ENCODE results near the gene MRPL52. TPM values are rescaled to one million over a fixed set of nuclear protein-coding genes. Genes with fewer than 3 reads are reported as not detected.

MRPL52 gene
- total and polyA plus RNA-seq, 2 of the 13 experiments (the other 11 are each of a cell fraction or from before 2014, with no cell fraction given) = 118 to 329 TPM

GRCh38 chr14:22829661-22830442, at the start of gene MRPL52 (continued):
- TF ChIP-seq NR2F6 (IDR thresholded peaks at IDR 0.05) (peak; percentile 32; the same call in 1 of the 2 replicates), NR2F6 (CRISPR knock-in tag; IDR thresholded peaks at IDR 0.05) (no peak), NKX3-1 (CRISPR knock-in tag; IDR thresholded peaks at IDR 0.05) (no peak), TRIM24 (CRISPR knock-in tag; IDR thresholded peaks at IDR 0.05) (no peak), ZFP90 (CRISPR knock-in tag; IDR thresholded peaks at IDR 0.05; ENCODE audit: borderline replicate concordance) (peak; percentile 73; the same call in 1 of the 2 replicates), PPARG (CRISPR knock-in tag; conservative IDR thresholded peaks at IDR 0.05) (peak; percentile 36), KDM6A (CRISPR knock-in tag; IDR thresholded peaks at IDR 0.05; ENCODE audit: low read depth) (no peak), PAF1 (CRISPR knock-in tag; IDR thresholded peaks at IDR 0.05) (no peak), ZNF775 (CRISPR knock-in tag; IDR thresholded peaks at IDR 0.05; ENCODE audit: borderline replicate concordance) (peak; percentile 75; the same call in 1 of the 2 replicates), SAP130 (CRISPR knock-in tag; IDR thresholded peaks at IDR 0.05; ENCODE audit: low read depth) (peak; percentile 93), ZNF772 (CRISPR knock-in tag; IDR thresholded peaks at IDR 0.05) (no peak), SP140L (CRISPR knock-in tag; IDR thresholded peaks at IDR 0.05; ENCODE audit: borderline replicate concordance) (no peak), MED8 (CRISPR knock-in tag; IDR thresholded peaks at IDR 0.05; ENCODE audit: insufficient replicate concordance) (peak; percentile 52), ZNF761 (CRISPR knock-in tag; conservative IDR thresholded peaks at IDR 0.05) (peak; percentile 94), ERF (CRISPR knock-in tag; IDR thresholded peaks at IDR 0.05) (peak; percentile 84; the same call in 1 of the 2 replicates), HNRNPLL (IDR thresholded peaks at IDR 0.05; ENCODE audit: low read depth, low read length, poor library complexity, severe bottlenecking) (peak; percentile 70), ZNF569 (CRISPR knock-in tag; IDR thresholded peaks at IDR 0.05; ENCODE audit: borderline replicate concordance) (peak; percentile 94; the same call in 1 of the 2 replicates), MAFG (CRISPR knock-in tag; IDR thresholded peaks at IDR 0.05) (no peak), KLF11 (CRISPR knock-in tag; IDR thresholded peaks at IDR 0.05) (peak; percentile 36; the same call in 1 of the 2 replicates), ZFP1 (CRISPR knock-in tag; IDR thresholded peaks at IDR 0.05) (peak; percentile 60; the same call in 1 of the 2 replicates), ZNF329 (CRISPR knock-in tag; IDR thresholded peaks at IDR 0.05; ENCODE audit: low read depth) (peak; percentile 78), ZBTB1 (CRISPR knock-in tag; IDR thresholded peaks at IDR 0.05; ENCODE audit: borderline replicate concordance) (no peak), CCDC6 (CRISPR knock-in tag; IDR thresholded peaks at IDR 0.05) (no peak), ZC3H13 (CRISPR knock-in tag; IDR thresholded peaks at IDR 0.05) (no peak)
- TF ChIP-seq, protein P1, sequence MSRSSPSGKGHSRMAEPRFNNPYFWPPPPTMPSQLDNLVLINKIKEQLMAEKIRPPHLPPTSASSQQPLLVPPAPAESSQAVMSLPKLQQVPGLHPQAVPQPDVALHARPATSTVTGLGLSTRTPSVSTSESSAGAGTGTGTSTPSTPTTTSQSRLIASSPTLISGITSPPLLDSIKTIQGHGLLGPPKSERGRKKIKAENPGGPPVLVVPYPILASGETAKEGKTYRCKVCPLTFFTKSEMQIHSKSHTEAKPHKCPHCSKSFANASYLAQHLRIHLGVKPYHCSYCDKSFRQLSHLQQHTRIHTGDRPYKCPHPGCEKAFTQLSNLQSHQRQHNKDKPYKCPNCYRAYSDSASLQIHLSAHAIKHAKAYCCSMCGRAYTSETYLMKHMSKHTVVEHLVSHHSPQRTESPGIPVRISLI (CRISPR knock-in tag; IDR thresholded peaks at IDR 0.05; ENCODE audit: borderline replicate concordance) = 0 out of 2 replicates have a peak, but pooled peaks have one; percentile 17
- TF ChIP-seq, protein P2, sequence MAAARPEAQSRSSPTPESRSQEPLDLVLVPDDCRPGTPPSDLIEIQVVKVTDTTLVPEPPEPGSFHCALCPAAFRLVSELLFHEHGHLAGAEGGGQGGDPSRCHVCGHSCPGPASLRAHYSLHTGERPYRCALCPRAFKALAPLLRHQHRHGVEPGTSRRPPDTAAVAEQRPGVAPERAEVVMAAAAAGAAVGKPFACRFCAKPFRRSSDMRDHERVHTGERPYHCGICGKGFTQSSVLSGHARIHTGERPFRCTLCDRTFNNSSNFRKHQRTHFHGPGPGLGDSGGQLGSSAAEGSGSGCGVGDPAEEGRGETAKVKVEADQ (CRISPR knock-in tag; IDR thresholded peaks at IDR 0.05; ENCODE audit: borderline replicate concordance) = peak; percentile 86
- TF ChIP-seq, protein P3, sequence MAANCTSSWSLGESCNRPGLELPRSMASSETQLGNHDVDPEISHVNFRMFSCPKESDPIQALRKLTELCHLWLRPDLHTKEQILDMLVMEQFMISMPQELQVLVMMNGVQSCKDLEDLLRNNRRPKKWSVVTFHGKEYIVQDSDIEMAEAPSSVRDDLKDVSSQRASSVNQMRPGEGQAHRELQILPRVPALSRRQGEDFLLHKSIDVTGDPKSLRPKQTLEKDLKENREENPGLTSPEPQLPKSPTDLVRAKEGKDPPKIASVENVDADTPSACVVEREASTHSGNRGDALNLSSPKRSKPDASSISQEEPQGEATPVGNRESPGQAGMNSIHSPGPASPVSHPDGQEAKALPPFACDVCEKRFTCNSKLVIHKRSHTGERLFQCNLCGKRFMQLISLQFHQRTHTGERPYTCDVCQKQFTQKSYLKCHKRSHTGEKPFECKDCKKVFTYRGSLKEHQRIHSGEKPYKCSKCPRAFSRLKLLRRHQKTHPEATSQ (CRISPR knock-in tag; IDR thresholded peaks at IDR 0.05; ENCODE audit: borderline replicate concordance) = no peak
- TF ChIP-seq, protein P4, sequence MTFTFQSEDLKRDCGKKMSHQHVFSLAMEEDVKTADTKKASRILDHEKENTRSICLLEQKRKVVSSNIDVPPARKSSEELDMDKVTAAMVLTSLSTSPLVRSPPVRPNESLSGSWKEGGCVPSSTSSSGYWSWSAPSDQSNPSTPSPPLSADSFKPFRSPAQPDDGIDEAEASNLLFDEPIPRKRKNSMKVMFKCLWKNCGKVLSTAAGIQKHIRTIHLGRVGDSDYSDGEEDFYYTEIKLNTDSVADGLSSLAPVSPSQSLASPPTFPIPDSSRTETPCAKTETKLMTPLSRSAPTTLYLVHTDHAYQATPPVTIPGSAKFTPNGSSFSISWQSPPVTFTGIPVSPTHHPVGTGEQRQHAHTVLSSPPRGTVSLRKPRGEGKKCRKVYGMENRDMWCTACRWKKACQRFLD (CRISPR knock-in tag; IDR thresholded peaks at IDR 0.05; ENCODE audit: borderline replicate concordance) = peak; percentile 95

All from HepG2 (cell line).